ENCODE results near the gene ALKAL2. TPM values are rescaled to one million over a fixed set of nuclear protein-coding genes. Genes with fewer than 3 reads are reported as not detected.

The ALKAL2 gene
- total and polyA plus RNA-seq, 8 donors: 3.1 to 20.5 (median 8.8) TPM

GRCh38 chr2:271917-272316 is 16.0 kb downstream of the ALKAL2 start:
- peaks cover 0 to 41% of the 10 kb centered on the region in 2 donors for H3K4me1 ChIP-seq
- no peaks in the 10 kb centered on the region for H3K27me3 ChIP-seq
- ATAC-seq (peak; percentile 73), DNase-seq (no peak)
- H3K4me3 ChIP-seq: no peak overlapping the region
- H3K9me3 ChIP-seq: no peaks in the 10 kb centered on the region
- intact Hi-C loops (cut with DNase I): no loop called here
- H3K27ac ChIP-seq: no peak overlapping the region
- no peak for TF ChIP-seq CTCF (IDR thresholded peaks at IDR 0.05)
- H3K36me3 ChIP-seq: peaks cover 0 to 37% of the 10 kb centered on the region in 2 donors

- intact Hi-C loops (cut with DNase I): no loop called here
- ATAC-seq: no peak
- Histone ChIP-seq H3K27ac (no peak overlapping the region), H3K36me3 (peaks cover 0 to 26% of the 10 kb centered on the region in 2 donors), H3K9me3 (no peaks in the 10 kb centered on the region), H3K4me3 (no peak overlapping the region), H3K27me3 (no peaks in the 10 kb centered on the region), H3K4me1 (peaks cover 2 to 52% of the 10 kb centered on the region in 2 donors)
- no peak for TF ChIP-seq CTCF (IDR thresholded peaks at IDR 0.05)
- no peak for DNase-seq
These were observed 17.0 kb downstream of the ALKAL2 start for GRCh38 chr2:270861-271260.

- Histone ChIP-seq H3K36me3 (peaks cover 0 to 20% of the 10 kb centered on the region in 2 donors), H3K9me3 (no peaks in the 10 kb centered on the region), H3K4me1 (peaks cover 8 to 58% of the 10 kb centered on the region in 2 donors), H3K27me3 (no peaks in the 10 kb centered on the region), H3K27ac (no peak overlapping the region), H3K4me3 (no peak overlapping the region)
- intact Hi-C loops (cut with DNase I): no loop called here
- ATAC-seq (no peak), DNase-seq (no peak)
- no peak for TF ChIP-seq CTCF (IDR thresholded peaks at IDR 0.05)
These were observed 18.4 kb downstream of the ALKAL2 start for GRCh38 chr2:269356-270030.

GRCh38 chr2:268323-268722 is 19.6 kb downstream of the ALKAL2 start:
- intact Hi-C loops (cut with DNase I): no loop called here
- Histone ChIP-seq H3K4me3 (no peak overlapping the region), H3K36me3 (peaks cover 0 to 14% of the 10 kb centered on the region in 2 donors), H3K27ac (no peak overlapping the region), H3K27me3 (no peaks in the 10 kb centered on the region), H3K9me3 (no peaks in the 10 kb centered on the region), H3K4me1 (peaks cover 8 to 65% of the 10 kb centered on the region in 2 donors)
- ATAC-seq (no peak), DNase-seq (no peak)
- TF ChIP-seq CTCF (IDR thresholded peaks at IDR 0.05): no peak

- peak within 1 kb of the TSS; percentile 81 to 85 for H3K27ac ChIP-seq
- ATAC-seq (peak; percentile 94), DNase-seq (peak; percentile 94 to 99 (median 98))
- H3K27me3 ChIP-seq: no peaks in the 10 kb centered on the region
- no peaks in the 10 kb centered on the region for H3K9me3 ChIP-seq
- intact Hi-C loops (cut with DNase I): no loop called here
- no peaks in the 10 kb centered on the region for H3K36me3 ChIP-seq
- peak within 1 kb of the TSS; percentile 65 to 84 for H3K4me3 ChIP-seq
- peaks cover 11 to 80% of the 10 kb centered on the region in 2 donors for H3K4me1 ChIP-seq
- no peak for TF ChIP-seq CTCF (IDR thresholded peaks at IDR 0.05)
These were observed 23.1 kb downstream of the ALKAL2 start, which contains the start of gene ACP1 for GRCh38 chr2:264493-265468. TSS of gene ACP1 (plus strand) at chr2:264947. CDS start at chr2:264965, 18 bp downstream.
